Erythroblast (primary cell): ENCODE measurements around the gene MUC4.

ENCODE experiments used
- DNase-seq, 2 experiments: peaks; one replicate each; lab custom pipeline; 2025; lab: John Stamatoyannopoulos, UW
- GATA1 ChIP-seq: IDR thresholded peaks from 2 replicates; pipeline ENCODE4 v1.6.1; 2011; ENCODE audit warnings: low read depth, mild to moderate bottlenecking, control low read depth, low read length, moderate library complexity
- POLR2A ChIP-seq: IDR thresholded peaks from 2 replicates; pipeline ENCODE4 v1.6.1; 2011; ENCODE audit warnings: mild to moderate bottlenecking, low read length

MUC4 gene, protein sequence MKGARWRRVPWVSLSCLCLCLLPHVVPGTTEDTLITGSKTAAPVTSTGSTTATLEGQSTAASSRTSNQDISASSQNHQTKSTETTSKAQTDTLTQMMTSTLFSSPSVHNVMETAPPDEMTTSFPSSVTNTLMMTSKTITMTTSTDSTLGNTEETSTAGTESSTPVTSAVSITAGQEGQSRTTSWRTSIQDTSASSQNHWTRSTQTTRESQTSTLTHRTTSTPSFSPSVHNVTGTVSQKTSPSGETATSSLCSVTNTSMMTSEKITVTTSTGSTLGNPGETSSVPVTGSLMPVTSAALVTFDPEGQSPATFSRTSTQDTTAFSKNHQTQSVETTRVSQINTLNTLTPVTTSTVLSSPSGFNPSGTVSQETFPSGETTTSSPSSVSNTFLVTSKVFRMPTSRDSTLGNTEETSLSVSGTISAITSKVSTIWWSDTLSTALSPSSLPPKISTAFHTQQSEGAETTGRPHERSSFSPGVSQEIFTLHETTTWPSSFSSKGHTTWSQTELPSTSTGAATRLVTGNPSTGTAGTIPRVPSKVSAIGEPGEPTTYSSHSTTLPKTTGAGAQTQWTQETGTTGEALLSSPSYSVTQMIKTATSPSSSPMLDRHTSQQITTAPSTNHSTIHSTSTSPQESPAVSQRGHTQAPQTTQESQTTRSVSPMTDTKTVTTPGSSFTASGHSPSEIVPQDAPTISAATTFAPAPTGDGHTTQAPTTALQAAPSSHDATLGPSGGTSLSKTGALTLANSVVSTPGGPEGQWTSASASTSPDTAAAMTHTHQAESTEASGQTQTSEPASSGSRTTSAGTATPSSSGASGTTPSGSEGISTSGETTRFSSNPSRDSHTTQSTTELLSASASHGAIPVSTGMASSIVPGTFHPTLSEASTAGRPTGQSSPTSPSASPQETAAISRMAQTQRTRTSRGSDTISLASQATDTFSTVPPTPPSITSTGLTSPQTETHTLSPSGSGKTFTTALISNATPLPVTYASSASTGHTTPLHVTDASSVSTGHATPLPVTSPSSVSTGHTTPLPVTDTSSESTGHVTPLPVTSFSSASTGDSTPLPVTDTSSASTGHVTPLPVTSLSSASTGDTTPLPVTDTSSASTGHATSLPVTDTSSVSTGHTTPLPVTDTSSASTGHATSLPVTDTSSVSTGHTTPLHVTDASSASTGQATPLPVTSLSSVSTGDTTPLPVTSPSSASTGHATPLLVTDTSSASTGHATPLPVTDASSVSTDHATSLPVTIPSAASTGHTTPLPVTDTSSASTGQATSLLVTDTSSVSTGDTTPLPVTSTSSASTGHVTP (N-terminal part only)

DNA sequence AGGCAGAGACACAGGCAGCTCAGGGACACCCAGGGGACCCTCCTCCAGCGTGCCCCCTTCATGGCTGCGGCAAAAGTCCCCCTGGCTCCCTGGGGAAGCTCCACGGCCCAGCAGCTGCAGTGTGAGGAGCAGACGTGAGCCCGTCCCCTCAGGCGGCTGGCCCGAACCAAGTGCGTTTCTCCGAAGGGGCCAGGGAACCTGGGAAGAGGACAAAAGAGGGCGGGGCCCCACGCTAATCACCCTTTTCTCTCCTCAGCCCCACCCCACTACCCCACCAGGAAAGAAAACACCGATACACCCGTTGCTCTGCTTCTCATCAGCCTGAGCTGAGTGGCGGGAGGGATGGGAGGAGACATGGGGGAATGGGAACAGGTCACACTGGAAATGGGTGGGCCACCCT, at the start of gene MUC4:
TSS of gene MUC4 (minus strand) at position 174 of the 400 bp plus-strand sequence. CDS start at position 62, 112 bp downstream.
- no peak for TF ChIP-seq GATA1
- TF ChIP-seq POLR2A: no peak
- DNase-seq: no peak

GRCh38 chr3:195860456-195860855, 48.7 kb upstream of the MUC4 start:
- DNase-seq: no peak
- no peak for TF ChIP-seq GATA1
- TF ChIP-seq POLR2A: no peak

GRCh38 chr3:195859846-195860411, 48.2 kb upstream of the MUC4 start:
- no peak for DNase-seq
- TF ChIP-seq POLR2A (no peak), GATA1 (no peak)

GRCh38 chr3:195859061-195859845, 47.5 kb upstream of the MUC4 start:
- TF ChIP-seq GATA1 (no peak), POLR2A (no peak)
- peak; percentile 67 to 82 for DNase-seq

- DNase-seq: peak; percentile 76 to 87
- no peak for TF ChIP-seq GATA1
- no peak for TF ChIP-seq POLR2A
Measured at GRCh38 chr3:195856410-195857084, 44.8 kb upstream of the MUC4 start.

DNA sequence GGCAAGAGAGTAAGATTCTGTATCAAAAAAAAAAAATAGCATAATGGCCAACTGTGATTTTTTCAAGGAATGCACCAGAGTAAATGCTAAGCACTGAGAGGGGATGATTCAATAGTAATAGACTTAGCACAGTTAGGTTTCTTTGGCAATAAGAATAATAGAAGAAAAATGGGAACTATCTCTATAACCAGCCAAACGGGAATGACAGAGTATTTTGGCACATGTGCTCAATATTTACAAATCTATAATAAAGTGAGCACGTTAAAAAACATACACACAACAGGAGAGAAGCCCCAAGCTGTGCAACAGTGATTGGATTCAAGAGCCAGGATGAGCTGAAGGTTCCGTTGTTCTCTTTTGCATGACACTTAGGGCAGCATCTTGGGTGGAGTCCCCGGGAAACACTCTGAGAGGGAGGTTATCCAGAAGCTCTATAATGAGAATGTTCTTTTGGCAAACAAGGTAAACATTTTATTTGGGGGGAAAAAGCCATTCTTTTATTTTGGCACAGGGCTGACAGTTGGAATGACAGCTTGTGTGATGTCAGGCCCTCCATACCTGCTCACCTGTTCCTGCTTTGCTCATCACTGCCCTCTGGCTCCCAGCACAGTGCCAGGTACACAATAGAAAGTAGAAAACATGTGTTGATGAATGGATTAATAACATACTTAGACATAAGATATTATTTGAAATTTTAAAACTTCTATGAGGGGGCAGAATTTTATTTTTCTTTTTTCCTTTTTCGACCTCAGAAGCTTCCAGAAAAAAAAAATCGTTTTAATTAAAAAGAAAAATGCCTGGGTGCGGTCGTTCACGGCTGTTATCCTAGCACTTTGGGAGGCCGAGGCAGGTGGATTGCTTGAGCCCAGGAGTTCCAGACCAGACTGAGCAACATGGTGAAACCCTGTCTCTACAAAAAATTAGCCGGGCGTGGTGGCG, 44.0 kb upstream of the MUC4 start:
- TF ChIP-seq POLR2A: no peak
- no peak for TF ChIP-seq GATA1

GRCh38 chr3:195854628-195855294, 43.0 kb upstream of the MUC4 start:
- TF ChIP-seq POLR2A (no peak), GATA1 (no peak)
- peak in 1 of 2 experiments; percentile 23 for DNase-seq

More for the DNA sequence above, 44.0 kb upstream of the MUC4 start:
- no peak for DNase-seq

DNA sequence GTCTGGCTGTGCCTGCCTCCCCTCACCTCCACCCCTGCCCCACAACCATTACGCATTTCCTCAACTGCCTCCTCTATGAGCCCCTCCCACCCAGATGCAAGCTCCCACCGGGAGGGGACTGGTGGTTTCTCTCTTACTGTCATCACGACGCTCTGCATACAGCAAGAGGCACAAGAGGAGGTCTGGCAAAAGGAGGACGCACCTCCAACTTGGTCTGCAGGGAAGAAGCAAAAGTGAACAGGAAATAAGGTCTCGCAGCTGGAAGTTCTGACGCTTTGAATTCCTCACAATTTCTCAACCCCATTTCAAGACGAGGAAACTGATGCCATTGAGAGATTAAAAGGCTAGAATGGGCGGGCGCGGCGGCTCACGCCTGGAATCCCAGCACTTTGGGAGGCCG, 42.3 kb upstream of the MUC4 start:
- no peak for TF ChIP-seq POLR2A
- no peak for TF ChIP-seq GATA1
- no peak for DNase-seq

- TF ChIP-seq POLR2A: no peak
- DNase-seq: no peak
Measured at GRCh38 chr3:195853036-195853435, 41.3 kb upstream of the MUC4 start.

- peak; percentile 91 to 95 for DNase-seq
- TF ChIP-seq POLR2A: no peak
- no peak for TF ChIP-seq GATA1
Measured at GRCh38 chr3:195850857-195851543, 39.3 kb upstream of the MUC4 start.
